T-helper 1 cell treated with Interleukin-12 subunit alpha and Interleukin-12 subunit beta and Interleukin-4 antibody, amounts not matched to agents 30 μg/mL and 1 μg/mL, for 36 hours (primary cell): Measurements from ENCODE around the gene ZFP91.

ENCODE experiments used
- H3K27ac Mint-ChIP-seq: one replicate; pipeline ENCODE4 v1.8.0; 2021; ENCODE audit warnings: mild to moderate bottlenecking, mixed read lengths
- H3K27me3 Mint-ChIP-seq: one replicate; pipeline ENCODE4 v1.8.0; 2021; ENCODE audit warnings: low read depth, mixed read lengths
- H3K36me3 Mint-ChIP-seq: one replicate; pipeline ENCODE4 v1.8.0; 2021; ENCODE audit warnings: low read depth, mixed read lengths
- H3K4me1 Mint-ChIP-seq: one replicate; pipeline ENCODE4 v1.8.0; 2021; ENCODE audit warnings: low read depth, mixed read lengths
- H3K4me3 Mint-ChIP-seq: one replicate; pipeline ENCODE4 v1.8.0; 2021; ENCODE audit warnings: mild to moderate bottlenecking, moderate library complexity, mixed read lengths
- H3K9me3 Mint-ChIP-seq: one replicate; pipeline ENCODE4 v1.8.0; 2021; ENCODE audit warnings: mixed read lengths

The ZFP91 gene

GRCh38 chr11:58600510-58600909, 21.6 kb downstream of the ZFP91 start:
- Mint-ChIP-seq H3K27ac (no peak overlapping the region), H3K9me3 (no peaks in the 10 kb centered on the region), H3K36me3 (peaks cover 28% of the 10 kb centered on the region), H3K27me3 (no peaks in the 10 kb centered on the region), H3K4me3 (no peak overlapping the region), H3K4me1 (peaks cover 53% of the 10 kb centered on the region)

GRCh38 chr11:58606930-58607714, 28.3 kb downstream of the ZFP91 start:
- no peak overlapping the region for H3K27ac Mint-ChIP-seq
- no peak overlapping the region for H3K4me3 Mint-ChIP-seq
- H3K9me3 Mint-ChIP-seq = no peaks in the 10 kb centered on the region
- no peaks in the 10 kb centered on the region for H3K27me3 Mint-ChIP-seq
- peaks cover 34% of the 10 kb centered on the region for H3K36me3 Mint-ChIP-seq
- peaks cover 37% of the 10 kb centered on the region for H3K4me1 Mint-ChIP-seq

- no peaks in the 10 kb centered on the region for H3K9me3 Mint-ChIP-seq
- peaks cover 36% of the 10 kb centered on the region for H3K36me3 Mint-ChIP-seq
- H3K4me3 Mint-ChIP-seq = no peak overlapping the region
- peaks cover 32% of the 10 kb centered on the region for H3K4me1 Mint-ChIP-seq
- no peaks in the 10 kb centered on the region for H3K27me3 Mint-ChIP-seq
- H3K27ac Mint-ChIP-seq = no peak overlapping the region
These were observed 29.5 kb downstream of the ZFP91 start for GRCh38 chr11:58608331-58608730.

GRCh38 chr11:58609723-58610122, 30.9 kb downstream of the ZFP91 start:
- Mint-ChIP-seq H3K9me3 (no peaks in the 10 kb centered on the region), H3K36me3 (peaks cover 44% of the 10 kb centered on the region), H3K4me3 (no peak overlapping the region), H3K27me3 (no peaks in the 10 kb centered on the region), H3K27ac (no peak overlapping the region), H3K4me1 (peaks cover 31% of the 10 kb centered on the region)

GRCh38 chr11:58613228-58613627, 34.4 kb downstream of the ZFP91 start:
- Mint-ChIP-seq H3K27ac (no peak overlapping the region), H3K4me1 (peaks cover 11% of the 10 kb centered on the region), H3K4me3 (no peak overlapping the region), H3K9me3 (no peaks in the 10 kb centered on the region), H3K36me3 (peaks cover 60% of the 10 kb centered on the region), H3K27me3 (no peaks in the 10 kb centered on the region)

GRCh38 chr11:58615559-58615958, 36.7 kb downstream of the ZFP91 start:
- Mint-ChIP-seq H3K36me3 (peaks cover 68% of the 10 kb centered on the region), H3K9me3 (no peaks in the 10 kb centered on the region), H3K4me3 (no peak overlapping the region), H3K27ac (no peak overlapping the region), H3K4me1 (peaks cover 16% of the 10 kb centered on the region), H3K27me3 (no peaks in the 10 kb centered on the region)

- no peaks in the 10 kb centered on the region for H3K27me3 Mint-ChIP-seq
- H3K4me1 Mint-ChIP-seq = peaks cover 10% of the 10 kb centered on the region
- H3K9me3 Mint-ChIP-seq = no peaks in the 10 kb centered on the region
- H3K4me3 Mint-ChIP-seq = no peak overlapping the region
- no peak overlapping the region for H3K27ac Mint-ChIP-seq
- H3K36me3 Mint-ChIP-seq = peaks cover 64% of the 10 kb centered on the region
These were observed 37.7 kb downstream of the ZFP91 start for GRCh38 chr11:58616594-58616993.

GRCh38 chr11:58617976-58618557, 39.2 kb downstream of the ZFP91 start:
- no peaks in the 10 kb centered on the region for H3K27me3 Mint-ChIP-seq
- peaks cover 15% of the 10 kb centered on the region for H3K4me1 Mint-ChIP-seq
- H3K36me3 Mint-ChIP-seq = peaks cover 59% of the 10 kb centered on the region
- peak overlapping the region; percentile 28 for H3K27ac Mint-ChIP-seq
- H3K9me3 Mint-ChIP-seq = no peaks in the 10 kb centered on the region
- no peak overlapping the region for H3K4me3 Mint-ChIP-seq

GRCh38 chr11:58621586-58622262, 42.9 kb downstream of the ZFP91 start:
- H3K27ac Mint-ChIP-seq = no peak overlapping the region
- peaks cover 13% of the 10 kb centered on the region for H3K4me1 Mint-ChIP-seq
- H3K4me3 Mint-ChIP-seq = no peak overlapping the region
- no peaks in the 10 kb centered on the region for H3K9me3 Mint-ChIP-seq
- H3K27me3 Mint-ChIP-seq = no peaks in the 10 kb centered on the region
- peaks cover 57% of the 10 kb centered on the region for H3K36me3 Mint-ChIP-seq

GRCh38 chr11:58622344-58622743, 43.5 kb downstream of the ZFP91 start, which contains the start of gene CNTF:
Gene CNTF (plus strand): TSS chr11:58622665. CDS start chr11:58622753, 88 bp downstream.
- no peaks in the 10 kb centered on the region for H3K27me3 Mint-ChIP-seq
- H3K36me3 Mint-ChIP-seq = peaks cover 54% of the 10 kb centered on the region
- H3K9me3 Mint-ChIP-seq = no peaks in the 10 kb centered on the region
- no peak within 1 kb of the TSS for H3K27ac Mint-ChIP-seq
- H3K4me3 Mint-ChIP-seq = no peak within 1 kb of the TSS
- peaks cover 14% of the 10 kb centered on the region for H3K4me1 Mint-ChIP-seq

- Mint-ChIP-seq H3K4me1 (peaks cover 10% of the 10 kb centered on the region), H3K27ac (no peak overlapping the region), H3K4me3 (no peak overlapping the region), H3K36me3 (peaks cover 36% of the 10 kb centered on the region), H3K27me3 (no peaks in the 10 kb centered on the region), H3K9me3 (no peaks in the 10 kb centered on the region)
These were observed 46.2 kb downstream of the ZFP91 start for GRCh38 chr11:58625086-58625485.

- H3K4me3 Mint-ChIP-seq = no peak overlapping the region
- H3K4me1 Mint-ChIP-seq = peaks cover 7% of the 10 kb centered on the region
- no peak overlapping the region for H3K27ac Mint-ChIP-seq
- no peaks in the 10 kb centered on the region for H3K27me3 Mint-ChIP-seq
- no peaks in the 10 kb centered on the region for H3K9me3 Mint-ChIP-seq
- peaks cover 32% of the 10 kb centered on the region for H3K36me3 Mint-ChIP-seq
These were observed 47.1 kb downstream of the ZFP91 start for GRCh38 chr11:58625826-58626460.

- peaks cover 5% of the 10 kb centered on the region for H3K4me1 Mint-ChIP-seq
- H3K4me3 Mint-ChIP-seq = no peak overlapping the region
- no peak overlapping the region for H3K27ac Mint-ChIP-seq
- H3K27me3 Mint-ChIP-seq = no peaks in the 10 kb centered on the region
- peaks cover 28% of the 10 kb centered on the region for H3K36me3 Mint-ChIP-seq
- no peaks in the 10 kb centered on the region for H3K9me3 Mint-ChIP-seq
These were observed 48.1 kb downstream of the ZFP91 start for GRCh38 chr11:58626934-58627483.

GRCh38 chr11:58628446-58628845, 49.6 kb downstream of the ZFP91 start:
- peaks cover 22% of the 10 kb centered on the region for H3K36me3 Mint-ChIP-seq
- H3K27ac Mint-ChIP-seq = no peak overlapping the region
- no peak overlapping the region for H3K4me3 Mint-ChIP-seq
- H3K4me1 Mint-ChIP-seq = peaks cover 2% of the 10 kb centered on the region
- H3K27me3 Mint-ChIP-seq = no peaks in the 10 kb centered on the region
- H3K9me3 Mint-ChIP-seq = no peaks in the 10 kb centered on the region
